Femur (tissue), 1 donor: ENCODE measurements around the gene CCDC142.
"Not testable (repeated sequence)": the region's sequence is repeated elsewhere in the genome, so short reads cannot be mapped to it uniquely, and the experiment has no call there.

Source experiments
- DNase-seq: peaks from one replicate; pipeline ENCODE4 v3.0.0-alpha.2; 2017

CCDC142 gene

DNA sequence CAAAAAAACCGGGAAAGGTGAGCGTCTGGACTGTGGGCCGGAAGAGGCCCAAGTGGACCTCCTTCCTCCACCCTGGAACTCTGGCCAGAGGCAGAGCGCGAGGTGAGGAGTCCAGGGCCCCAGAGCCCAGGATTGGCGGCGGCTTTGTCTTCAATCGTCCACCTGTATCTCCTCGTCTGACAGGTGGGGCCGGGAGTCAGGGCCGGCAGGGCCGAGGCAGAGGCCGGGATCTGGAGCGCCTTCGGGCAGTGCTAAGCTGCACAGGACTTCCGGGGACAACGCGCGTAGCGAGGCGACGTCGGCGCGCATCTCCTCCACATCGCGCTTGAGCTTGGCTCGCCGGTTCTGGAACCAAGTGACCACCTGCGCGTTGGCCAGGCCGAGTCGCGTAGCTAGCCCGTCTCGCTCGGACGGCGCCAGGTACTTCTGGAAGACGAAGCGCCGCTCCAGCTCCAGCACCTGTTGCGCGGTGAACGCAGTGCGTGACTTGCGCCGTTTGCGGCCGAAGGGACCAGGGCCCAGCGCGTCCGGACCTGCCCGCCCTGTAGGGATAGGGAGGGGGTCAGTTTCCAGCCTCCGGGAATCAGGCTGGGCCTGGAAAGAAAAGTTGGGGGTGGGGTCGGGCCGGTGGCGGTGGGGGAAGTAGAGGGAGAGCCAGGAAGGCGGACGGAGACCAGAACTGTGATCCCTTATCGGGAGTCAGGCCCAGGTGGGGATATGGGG, 15.1 kb upstream of the CCDC142 start:
- no peak for DNase-seq

DNA sequence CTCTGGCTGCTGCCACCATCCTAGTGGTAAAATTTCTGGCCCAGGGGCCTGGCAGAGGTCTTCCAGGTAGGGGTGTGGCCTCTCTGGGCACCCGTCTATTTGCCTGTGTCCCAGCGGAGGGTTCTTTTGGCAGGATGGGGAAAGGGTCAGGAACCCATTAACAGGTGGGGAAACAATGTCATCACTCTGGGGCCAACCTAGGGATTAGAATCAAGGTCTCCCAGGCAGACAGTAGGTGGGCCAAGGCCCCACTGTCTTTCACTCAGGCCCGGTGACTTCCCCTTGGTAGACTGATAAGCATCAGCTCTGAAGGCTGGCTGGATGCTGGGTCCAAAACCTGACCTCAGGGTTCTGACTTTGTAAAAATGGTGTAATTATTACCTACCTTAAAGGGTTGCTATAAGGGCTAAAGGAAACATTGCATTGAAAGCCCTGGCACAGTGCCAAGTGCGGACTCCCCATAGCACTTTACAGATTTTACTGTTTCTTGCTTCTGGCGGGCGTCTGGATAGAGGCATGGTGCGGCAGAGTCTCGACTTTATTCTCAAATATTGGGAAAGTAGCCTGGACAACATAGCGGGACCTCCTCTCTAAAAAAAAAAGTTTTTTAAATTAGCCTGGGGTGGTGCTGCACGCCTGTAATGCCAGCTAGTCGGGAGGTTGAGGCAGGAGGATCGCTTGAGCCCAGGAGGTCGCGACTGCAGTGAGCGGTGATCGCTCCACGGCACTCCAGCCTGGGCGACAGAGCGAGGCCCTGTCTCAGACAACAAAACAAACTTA, 14.4 kb upstream of the CCDC142 start:
- no peak for DNase-seq

DNA sequence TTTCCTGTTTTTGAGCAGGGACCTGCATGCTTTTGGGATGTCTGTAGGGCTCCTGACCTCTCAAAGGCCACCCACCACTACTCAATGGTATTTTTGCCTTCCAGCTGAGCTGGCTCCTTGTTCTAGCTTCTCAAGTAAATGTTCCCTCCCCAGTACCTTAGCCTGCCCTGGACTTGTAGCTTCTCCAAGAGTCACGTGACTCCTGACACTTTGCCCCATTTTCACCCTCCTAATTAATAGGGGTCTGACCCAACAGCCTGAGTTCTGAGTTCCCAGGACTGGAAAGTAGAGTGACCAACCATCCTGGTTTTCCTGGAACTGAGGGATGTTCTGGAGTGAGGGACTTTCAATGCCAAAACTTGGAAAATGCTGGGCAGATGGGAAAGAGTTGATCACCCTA, 12.6 kb upstream of the CCDC142 start:
- DNase-seq: no peak

DNA sequence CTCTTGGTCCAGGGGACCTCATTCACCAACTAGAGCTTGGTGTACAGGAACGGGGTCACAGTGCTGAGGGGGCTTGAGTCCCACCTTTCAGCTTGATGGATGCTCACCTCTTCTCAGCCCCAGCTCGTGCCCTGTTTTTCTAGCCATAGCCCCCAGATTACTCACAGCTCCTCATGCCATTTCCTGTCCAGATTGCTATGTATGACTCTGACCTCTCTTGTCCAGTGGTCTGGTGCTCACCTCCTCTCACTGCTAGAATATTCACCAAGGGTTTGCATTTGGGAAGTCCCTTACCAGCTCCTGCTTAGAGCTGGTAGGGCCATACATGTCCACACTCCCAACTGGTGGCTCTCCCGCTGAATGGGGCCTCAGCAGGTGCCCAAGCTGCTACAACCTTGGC, 10.7 kb upstream of the CCDC142 start:
- no peak for DNase-seq

DNA sequence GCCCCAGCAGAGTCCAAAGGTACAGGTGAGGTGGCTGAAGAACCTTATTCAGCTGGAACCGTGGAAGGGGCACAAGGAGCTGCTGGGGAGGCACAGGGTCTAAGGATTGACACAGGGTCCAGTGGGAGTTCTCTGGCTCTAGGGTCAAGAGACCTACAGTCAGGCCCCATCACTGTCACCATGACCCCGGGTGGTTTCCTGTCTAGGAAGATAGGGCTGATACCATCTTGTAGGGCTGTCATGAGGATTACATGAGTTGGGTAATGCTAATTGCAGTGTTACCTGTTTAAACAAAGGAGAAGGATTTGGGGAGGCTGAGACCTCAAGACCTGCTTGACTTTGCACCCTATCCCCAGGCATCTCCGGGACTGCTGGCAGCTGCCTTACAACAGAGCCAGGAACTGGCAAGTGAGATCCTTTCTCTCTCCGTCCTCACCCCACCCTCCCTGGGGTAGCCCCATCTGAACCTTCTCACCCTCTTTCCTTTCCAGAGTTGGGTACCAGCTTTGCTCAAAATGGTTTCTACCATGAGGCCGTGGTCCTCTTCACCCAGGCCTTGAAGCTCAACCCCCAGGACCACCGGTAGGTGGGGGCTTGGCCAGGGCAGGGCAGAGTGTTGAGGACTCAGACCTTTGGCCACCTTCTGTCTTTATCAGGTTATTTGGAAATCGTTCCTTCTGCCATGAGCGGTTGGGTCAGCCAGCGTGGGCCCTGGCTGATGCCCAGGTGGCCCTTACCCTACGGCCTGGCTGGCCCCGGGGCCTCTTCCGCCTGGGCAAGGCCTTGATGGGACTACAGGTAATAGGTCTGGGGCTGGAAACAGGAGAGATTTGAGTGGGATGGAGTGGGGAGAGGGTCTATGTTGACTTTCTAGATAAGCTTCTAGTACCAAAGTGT, 9.1 kb upstream of the CCDC142 start:
- no peak for DNase-seq

DNA sequence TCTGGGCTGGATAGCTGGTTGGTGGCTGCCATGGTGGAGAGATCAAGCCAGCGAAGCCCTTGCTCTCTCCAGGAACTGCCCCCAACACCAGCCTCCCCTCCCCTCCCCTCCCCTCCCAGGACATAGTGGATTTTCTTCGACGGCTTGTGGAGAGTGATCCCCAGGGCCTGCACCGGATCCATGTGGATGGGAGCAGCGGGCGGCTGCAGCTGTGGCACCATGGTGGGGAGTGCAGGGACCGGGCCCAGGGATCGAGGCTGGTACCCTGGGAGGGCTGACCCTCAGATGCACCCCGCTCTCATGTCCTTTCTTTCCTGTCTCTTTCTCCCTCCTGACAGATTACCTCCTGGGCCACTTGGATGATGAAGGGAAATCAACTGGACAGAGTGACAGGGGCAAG, 7.1 kb upstream of the CCDC142 start:
- no peak for DNase-seq

DNA sequence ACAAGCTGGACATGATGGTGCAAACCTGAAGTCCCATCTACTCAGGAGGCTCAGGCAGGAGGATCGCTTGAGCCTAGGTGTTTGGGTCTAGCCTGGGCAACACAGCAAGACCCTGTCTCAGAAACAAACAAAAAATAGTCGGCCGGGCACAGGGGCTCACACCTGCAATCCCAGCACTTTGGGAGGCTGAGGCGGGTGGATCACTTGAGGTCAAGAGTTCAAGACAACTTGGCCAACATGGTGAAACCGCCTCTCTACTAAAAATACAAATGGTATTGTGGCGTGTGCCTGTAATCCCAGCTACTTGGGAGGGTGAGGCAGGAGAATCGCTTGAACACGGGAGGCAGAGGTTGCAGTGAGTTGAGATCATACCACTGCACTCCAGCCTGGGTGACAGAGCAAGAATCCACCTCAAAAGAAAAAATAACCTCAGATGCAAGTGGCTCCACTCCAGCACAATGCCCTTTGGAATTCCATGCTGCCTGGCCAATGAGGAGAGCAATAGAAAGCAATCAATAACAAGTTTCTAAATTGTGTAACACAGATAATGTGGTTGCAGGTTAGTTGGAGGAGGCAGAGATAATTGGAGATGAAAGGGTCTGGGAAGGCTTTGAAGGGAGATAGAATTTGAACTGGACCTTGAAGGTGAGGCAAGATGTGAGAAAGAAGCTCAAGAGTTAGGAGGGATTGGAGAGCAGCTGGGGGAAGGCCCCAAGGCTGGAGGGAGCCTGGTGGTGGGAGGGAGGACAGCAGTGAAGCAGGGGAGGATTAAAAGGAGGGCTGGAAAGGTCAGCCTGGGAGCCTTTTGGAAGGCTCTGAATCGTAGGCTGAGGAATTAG, 6.1 kb upstream of the CCDC142 start:
- no peak for DNase-seq

DNA sequence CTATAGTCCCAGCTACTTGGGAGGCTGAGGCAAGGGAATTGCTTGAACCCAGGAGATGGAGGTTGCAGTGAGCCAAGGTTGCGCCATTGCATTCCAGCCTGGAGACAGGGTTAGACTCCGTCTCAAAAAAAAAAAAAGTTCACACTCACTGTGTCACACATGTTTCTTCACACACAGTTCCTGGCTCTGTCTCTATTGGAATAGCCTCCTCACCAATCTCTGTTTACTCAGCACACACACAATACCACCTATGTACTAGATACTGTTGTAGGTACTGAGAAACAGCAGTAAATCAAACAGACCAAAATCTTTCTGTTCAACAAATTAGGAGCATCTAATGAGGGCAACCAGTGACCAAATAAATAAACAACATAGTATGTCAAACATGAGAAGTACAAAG, 3.3 kb upstream of the CCDC142 start:
- no peak for DNase-seq

DNA sequence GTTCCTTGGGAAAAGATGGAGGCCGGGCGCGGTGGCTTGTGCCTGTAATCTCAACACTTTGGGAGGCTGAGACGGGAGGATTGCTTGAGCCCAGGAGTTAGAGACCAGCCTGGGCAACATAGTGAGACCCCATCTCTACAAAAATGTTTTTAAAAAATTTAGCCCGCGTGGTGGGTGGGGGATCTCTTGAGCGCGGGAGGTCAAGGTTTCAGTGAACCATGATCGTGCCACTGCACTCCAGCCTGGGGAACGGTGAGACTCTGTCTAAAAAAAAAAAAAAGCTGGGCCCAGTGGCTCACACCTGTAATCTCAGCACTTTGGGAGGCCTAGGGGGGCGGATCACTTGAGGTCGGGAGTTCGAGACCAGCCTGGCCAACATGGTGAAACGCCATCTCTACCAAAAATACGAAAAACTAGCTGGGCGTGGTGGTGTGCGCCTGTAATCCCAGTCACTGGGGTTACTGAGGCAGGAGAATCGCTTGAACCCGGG, 922 bp upstream of the CCDC142 start:
- not testable (repeated sequence) for DNase-seq

DNA sequence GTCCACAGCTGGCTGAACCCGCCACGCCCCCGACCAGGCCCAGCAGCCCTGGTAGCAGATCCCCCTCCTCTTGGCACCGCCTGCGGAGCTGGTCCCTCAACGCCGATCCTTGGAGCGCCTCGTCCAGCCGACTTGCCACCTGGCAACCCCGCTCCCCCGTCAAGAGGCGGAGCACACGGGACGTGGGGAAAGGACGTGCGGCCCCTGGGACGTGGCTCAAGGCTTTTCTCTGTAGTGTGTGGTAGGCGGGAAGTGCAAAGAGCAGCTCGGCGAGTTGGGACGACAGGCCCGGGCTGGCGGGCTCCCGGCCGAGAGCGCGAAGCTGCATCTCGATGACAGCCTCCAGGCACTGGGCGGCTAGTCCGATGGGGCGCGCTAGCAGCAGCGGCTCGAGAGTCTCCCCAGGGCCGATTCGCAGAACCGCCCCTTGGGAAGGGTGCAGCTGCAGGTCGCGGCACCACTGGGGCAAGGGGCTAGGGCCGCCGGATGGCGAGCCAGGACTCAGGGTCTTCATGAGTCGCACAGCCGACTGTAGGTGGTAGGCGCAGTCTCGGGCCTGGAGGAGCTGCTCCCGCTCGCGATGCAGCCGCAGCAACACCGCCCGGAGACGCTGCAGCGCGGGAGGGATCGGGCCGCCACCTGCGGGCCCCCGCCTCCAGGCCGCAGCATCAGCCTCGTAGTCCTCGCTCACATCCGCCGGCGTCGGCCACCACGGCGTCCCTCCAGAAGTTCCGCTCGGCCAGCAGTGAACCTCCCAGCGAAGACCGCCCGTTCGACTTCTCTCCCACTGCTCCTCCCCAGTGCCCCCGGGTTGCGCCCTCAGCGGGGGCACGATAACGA, 617 bp downstream of the CCDC142 start:
- peak; percentile 49 for DNase-seq

DNA sequence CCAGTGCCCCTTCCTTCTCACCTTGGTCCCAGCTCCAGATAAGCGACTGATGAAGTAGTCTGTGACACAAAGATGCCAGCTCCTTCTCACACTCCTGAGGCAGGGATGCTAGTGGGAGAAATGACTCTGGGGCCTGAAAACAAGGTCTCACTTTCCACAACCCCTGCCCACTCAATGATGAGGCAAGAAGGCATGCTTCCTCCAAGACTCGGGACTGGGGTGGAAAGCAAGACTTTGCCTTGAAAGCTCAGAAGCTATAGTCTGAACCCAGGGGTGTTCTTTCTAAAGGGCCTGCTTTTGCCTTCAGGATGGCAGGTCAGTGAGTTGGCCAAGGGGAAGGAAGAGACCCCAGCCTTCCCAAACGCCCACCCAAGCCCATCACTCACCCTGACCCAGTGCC, 1.4 kb downstream of the CCDC142 start:
- DNase-seq: no peak

DNA sequence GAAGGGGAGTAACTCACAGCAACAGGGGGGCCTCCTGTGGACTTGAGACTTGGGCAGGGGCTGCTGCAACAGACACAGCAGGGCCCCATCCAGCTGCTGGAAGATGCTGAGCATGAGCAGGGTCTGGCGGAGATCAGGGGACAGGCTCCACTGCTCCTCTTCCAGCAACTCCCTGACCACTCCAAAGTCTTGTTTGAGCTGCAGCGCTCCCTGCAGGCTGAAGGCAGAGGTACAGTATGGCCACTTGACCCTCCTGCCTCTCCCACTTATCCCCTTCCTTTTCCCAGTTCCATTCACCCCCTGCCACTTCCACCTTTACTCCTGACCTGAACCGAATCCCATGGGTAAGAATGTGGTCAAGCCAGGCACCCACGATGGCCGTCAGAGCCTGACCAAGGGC, 7.9 kb downstream of the CCDC142 start:
- no peak for DNase-seq

DNA sequence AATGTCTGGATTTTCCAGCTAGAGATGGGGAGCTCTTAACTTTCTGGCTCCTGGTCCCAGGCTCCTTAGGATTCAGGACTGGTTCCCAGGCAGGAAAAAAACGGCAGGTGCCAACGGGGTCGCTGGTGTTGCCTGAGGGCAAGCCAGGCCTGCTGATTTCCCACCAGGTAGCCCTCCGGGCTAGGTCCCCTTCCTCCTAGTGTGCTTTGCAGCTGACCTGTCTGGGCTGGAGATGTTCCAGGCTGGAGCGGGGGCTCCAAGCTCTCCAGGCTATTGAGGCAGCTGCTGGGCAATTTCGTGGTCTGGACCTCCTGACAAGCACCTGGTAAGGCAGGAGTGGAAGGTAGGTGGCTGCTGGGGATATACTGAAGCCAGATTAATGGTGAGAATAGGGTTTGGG, 8.3 kb downstream of the CCDC142 start:
- DNase-seq: no peak

DNA sequence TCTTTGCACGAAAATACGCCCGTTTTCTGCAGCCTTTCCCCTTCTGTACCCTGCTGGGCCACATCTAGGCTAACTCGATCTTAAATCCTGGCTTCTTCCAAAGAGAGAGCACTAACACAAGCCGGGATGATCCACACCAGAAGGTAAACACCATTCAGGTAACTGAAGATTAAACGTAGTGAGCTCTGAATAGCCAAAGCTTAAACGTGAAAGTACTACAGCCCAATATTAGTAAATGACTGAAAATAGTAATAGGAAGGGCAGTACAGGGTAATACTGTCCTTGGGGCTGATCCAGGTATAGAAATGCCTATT, 9.9 kb downstream of the CCDC142 start:
- no peak for DNase-seq

DNA sequence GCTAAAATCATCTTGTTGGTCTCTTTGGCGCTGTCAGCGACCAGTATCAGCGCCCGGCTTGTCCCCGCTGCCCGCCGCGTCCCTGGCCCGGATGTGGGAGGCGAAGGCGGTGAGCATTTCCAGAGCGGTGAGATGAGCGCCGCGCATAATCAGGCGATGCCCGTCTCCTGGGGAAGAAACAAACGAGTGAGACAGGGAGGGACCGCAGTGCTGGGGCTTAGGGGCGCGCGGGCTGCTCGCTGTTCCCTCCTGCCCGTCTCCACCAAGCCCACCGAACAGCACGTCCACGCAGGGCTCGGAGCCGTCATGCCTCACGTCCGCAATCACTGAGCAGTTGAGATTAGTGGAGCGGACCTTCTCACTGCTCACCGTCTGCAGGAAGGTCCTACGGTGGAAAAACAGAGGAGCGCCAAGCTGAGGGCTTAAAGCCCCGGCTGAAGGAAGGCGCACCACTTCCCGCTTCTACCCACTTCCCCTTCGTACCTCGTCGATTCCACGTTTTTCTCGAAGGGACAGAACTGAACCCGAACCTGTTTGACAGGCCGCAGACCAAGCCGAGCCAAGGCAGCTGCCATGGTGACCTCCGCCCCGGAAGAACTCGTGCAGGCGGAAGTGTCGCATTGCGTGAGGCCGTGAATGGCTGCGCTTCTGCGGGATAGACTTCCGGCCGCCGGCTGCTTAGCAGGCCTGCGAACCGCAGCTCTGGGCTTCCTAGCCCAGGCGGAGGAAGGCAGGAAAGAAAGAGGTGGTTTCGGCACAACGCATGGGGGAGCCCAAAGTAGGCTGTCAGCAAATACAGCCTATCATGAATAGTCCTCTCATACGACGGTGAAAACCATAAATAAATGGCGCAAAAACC, 10.5 kb downstream of the CCDC142 start, which contains the start of gene MRPL53:
MRPL53 (minus strand) TSS at position 595 of the 859 bp plus-strand sequence; CDS start at position 575, 20 bp downstream.
- DNase-seq: peak; percentile 97

DNA sequence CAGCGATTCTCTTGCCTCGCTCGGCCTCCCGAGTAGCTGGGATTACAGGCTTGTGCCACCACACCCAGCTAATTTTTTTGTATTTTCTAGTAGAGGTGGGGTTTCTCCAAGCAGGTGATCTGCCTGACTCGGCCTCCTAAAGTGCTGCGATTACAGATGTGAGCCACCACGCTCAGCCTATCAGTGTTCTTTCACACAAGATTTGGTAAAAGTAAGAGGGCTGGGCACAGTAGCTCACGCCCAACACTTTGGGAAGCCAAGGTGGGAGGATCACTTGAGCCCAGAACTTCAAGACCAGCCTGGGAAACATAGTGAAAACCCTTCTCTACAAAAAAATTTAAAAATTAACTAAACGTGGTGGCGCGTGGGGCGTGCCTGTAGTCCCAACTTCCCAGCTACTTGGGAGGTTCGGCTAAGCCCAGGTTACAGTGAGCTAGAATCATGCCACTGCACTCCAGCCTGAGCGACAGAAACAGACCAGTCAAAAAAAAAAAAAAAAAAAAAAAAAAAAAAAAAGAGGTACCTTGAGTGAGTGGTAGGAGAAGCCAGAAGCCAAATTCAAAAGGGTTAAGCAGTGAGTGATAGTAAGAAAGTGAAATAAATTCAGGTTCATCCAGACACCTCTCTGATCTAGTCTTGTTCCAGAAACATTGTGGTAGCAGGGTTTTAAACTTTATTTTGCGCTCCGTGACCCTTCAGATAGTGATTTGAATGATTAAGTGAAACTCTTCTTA, 11.3 kb downstream of the CCDC142 start:
- DNase-seq: no peak

DNA sequence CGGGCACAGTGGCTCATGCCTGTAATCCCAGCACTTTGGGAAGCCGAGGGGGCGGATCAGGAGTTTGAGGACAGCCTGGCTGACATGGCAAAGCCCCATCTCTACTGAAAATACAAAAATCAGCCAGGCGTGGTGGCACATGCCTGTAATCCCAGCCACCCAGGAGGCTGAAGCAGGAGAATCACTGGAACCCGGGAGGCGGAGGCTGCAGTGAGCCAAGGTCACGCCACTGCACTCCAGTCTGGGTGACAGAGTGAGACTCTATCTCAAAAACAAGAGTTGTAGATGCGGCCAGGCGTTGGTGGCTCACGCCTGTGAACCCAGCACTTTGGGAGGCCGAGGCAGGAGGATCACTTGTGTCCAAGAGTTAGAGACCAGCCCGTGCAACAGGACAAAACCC, 12.1 kb downstream of the CCDC142 start:
- DNase-seq: not testable (repeated sequence)

DNA sequence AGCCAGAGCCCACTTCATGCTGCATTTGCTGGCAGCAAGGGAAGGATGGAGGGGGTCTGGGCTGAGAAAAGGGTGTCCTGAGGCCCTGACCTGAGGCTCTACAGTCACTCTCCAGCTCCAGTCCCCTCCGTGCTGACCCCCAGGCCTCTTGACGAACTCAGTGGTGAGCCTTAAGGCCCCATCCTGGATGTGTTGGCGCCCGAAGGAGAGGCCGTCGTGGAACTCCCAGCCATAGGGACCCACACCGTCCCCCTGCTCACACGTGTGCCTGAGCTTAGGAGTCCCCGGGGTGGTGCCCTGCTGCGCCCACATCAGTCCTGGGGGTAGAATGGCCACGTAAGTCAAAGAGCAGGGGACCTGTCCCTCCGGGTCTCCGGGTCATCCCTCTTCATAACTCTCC, 18.4 kb downstream of the CCDC142 start:
- DNase-seq: no peak

DNA sequence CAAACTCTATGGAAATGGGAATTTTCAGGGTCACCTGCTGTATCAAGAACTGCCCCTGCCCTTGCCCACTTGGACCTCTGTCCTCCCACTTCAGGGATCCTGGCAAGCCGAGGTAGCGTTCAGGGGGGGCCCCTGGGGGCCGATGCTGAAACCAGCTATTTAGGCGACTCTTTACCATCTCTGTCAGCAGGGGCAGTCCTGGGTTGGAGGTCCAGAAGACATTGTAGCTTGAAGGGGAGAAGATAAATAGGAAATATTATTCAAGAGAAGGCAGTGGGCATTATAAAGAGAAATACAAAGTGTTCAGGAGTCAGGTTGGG, 20.1 kb downstream of the CCDC142 start:
- DNase-seq: no peak
